AG20443 (cell line): ENCODE data around the gene CATSPER3.
"Not testable (repeated sequence)": the region's sequence is repeated elsewhere in the genome, so short reads cannot be mapped to it uniquely, and the experiment has no call there.

Experiments
- DNase-seq: peaks from one replicate; pipeline ENCODE4 v3.0.0; 2012; ENCODE audit warnings: low spot score, mixed read lengths

Gene CATSPER3

GRCh38 chr5:134975078-134975715 is 7.5 kb downstream of the CATSPER3 start:
- no peak for DNase-seq

DNA sequence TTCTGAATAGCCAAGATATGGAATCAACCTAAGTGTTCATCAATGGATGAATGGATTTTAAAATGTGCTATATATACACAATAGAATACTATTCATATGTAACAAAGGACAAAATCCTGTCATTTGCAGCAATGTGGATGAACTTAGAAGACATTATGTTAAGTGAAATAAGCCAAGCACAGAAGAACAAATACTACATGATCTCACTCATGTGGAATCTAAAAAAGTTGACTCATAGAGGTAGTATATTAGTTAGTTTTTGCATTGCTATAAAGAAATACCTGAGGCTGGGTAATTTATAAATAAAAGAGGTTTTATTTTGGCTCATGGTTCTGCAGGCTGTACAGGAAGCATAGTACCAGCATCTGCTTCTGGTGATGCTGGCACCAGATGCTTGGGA is 8.1 kb downstream of the CATSPER3 start:
- DNase-seq, result no peak

GRCh38 chr5:134976841-134977240 is 9.1 kb downstream of the CATSPER3 start:
- DNase-seq, result no peak

GRCh38 chr5:134979416-134979815 is 11.7 kb downstream of the CATSPER3 start:
- DNase-seq, result no peak

DNA sequence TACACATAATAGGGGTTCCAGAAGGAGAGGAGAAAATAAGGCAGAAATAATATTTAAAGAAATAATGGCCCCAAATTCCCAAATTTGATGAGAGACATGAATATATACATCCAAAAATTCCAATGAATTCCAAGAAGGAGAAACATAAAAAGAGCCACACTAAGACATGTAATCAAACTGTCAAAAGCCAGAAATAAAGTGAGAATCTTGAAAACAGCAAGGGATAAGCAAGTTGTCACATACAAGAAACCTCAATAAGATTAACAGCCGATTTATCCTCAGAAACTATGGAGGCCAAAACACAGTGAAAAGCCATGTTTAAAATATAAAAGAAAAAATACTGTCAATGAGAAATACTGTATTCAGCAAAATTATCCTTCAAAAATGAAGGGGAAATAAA is 14.5 kb downstream of the CATSPER3 start:
- no peak for DNase-seq

DNA sequence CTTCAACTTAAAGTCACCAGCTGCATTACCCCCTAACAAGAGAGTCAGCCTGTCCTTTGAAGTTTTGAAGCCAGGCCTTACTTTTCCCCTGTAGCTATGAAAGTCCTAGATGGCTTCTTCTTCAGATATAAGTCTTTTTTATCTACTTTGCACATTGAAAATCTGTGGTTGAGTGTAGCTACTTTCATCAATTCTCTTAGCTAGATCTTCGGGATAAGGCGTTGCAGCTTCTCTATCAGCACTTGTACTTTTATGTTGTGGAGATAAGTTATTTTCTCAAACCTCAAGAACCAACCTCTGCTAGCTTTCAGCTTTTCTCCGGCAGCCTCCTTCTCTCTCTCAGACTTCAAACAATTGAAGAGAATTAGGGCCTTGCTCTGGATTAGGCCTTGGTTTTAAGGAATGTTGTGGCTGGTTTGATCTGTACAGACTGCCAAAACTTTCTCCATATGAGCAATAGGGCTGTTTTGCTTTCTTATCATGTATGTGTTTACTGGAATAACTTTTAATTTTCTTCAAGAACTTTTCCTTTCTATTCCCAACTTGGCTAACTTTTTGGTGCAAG is 21.6 kb downstream of the CATSPER3 start:
- DNase-seq, result peak; percentile 12

DNA sequence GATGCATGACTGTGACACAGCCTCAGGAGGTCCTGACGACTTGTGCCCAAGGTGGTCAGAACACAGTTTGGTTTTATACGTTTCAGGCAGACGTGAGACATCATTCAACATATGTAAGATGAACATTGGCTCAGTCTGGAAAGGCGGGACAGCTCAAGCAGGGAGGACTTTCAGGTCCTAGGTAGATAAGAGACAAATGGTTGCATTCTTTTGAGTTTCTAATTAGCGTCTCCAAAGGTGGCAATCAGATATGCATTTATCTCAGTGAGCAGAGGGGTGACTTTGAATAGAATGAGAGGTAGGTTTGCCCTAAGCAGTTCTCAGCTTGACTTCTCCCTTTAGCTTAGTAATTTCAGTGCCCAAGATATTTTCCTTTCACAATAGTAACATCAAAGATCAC is 22.5 kb downstream of the CATSPER3 start:
- not testable (repeated sequence) for DNase-seq

DNA sequence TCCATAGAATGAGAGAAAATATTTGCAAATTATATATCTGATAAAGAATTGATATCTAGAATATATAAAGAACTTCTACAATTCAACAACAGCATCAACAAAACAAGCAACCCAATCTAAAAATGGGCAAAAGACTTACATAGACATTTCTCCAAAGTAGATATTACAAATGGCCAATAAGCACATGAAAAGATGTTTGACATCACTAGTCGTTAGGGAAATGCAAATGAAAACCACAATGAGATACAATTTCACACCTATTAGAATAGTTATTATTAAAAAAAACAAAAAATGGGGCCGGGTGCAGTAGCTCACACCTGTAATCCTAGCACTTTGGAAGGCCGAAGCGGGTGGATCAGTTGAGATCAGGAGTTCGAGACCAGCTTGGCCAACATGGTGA is 24.4 kb downstream of the CATSPER3 start:
- DNase-seq, result no peak

GRCh38 chr5:134993161-134993560 is 25.5 kb downstream of the CATSPER3 start:
- no peak for DNase-seq

- DNase-seq, result peak; percentile 6
Measured at GRCh38 chr5:134994560-134995156, 27.0 kb downstream of the CATSPER3 start.

- no peak for DNase-seq
Measured at GRCh38 chr5:134995850-134996402, 28.2 kb downstream of the CATSPER3 start.

DNA sequence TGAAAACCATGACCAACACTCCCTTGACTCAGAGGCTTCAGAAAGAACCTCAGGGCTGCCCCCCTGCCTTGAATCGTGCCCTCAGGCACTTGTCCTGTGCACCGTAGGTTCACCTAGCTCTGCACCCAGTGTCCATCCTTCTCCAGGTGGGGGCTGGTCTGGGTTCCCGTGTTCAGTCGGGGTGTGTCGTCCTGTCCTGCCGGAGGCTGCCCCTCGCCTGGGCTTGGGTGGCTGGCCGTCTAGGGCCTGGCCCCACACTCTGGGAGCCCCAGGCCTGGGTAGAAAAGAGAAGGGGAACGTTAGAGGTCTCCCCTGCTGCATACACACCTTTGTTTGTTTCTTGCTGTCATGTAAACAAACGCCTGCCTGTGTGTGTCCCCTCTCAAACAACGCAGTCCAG is 29.3 kb downstream of the CATSPER3 start:
- DNase-seq, result peak; percentile 9

DNA sequence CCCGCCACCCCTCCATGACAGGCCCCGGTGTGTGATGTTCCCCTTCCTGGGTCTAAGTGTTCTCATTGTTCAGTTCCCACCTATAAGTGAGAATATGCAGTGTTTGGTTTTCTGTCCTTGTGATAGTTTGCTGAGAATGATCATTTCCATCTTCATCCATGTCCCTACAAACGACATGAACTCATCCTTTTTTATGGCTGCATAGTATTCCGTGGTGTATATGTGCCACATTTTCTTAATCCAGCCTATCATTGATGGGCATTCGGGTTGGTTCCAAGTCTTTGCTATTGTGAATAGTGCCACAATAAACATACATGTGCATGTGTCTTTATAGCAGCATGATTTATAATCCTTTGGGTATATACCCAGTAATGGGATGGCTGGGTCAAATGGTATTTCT is 30.4 kb downstream of the CATSPER3 start:
- not testable (repeated sequence) for DNase-seq

DNA sequence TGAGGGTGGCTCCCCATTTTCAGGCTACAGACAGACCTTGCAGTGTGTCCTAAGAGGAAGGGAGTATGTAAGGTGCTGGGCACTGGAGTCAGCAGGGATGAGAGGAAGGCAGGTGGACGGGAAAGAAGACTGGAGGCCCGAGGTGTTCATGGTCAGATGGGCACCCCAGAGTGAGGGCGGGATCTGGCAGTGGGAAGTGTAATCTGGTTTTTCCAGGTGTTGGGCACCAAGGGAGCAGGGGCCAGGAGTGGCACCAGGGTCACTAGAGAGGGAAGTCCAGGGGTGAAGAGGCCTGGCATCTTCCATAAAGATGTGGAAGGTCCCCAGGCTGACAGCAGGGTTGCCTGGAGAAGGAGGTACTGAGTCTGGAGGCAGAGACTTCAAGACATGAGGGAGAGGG is 36.7 kb downstream of the CATSPER3 start:
- DNase-seq, result peak; percentile 7

DNA sequence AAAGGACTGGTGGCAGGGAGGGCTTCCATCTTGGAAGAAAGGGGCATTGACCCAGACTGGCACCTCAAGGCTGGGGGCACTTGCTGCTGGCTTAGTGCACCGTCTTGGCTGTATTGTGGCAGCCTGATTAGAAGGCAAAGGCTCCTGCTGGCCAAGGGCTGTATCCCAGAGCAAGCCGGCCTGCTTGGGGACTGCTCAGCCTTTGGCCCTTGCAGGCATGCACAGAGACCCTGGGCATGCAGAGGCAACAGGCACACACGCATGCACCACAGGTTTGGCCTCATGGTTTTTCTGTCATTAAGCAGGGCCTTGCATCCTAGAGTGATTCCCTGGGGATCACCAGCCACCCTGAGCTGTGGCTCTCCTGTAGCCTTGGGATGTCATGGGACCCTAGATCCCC is 37.4 kb downstream of the CATSPER3 start:
- peak; percentile 6 for DNase-seq

DNA sequence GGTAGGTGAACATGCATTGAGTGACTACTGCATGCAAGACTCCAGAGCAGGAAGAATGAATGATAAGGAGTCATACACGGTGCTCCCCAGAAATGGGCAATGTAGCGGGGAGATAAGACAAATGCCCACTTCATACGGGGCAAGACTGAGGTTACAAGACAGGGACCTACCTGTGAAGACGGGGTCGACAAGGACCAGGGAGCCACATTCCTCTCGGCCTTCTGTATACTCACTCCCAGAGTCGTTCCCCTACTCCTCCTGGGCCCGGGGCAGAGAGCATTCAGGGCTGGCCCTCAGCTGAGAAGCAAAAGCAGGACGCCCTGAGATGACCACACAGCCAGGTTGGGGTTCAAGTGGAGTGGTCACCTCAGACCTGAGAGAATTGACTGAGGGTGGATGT is 39.6 kb downstream of the CATSPER3 start:
- peak; percentile 2 for DNase-seq

- DNase-seq, result peak; percentile 4
Measured at GRCh38 chr5:135007749-135008363, 40.1 kb downstream of the CATSPER3 start.

DNA sequence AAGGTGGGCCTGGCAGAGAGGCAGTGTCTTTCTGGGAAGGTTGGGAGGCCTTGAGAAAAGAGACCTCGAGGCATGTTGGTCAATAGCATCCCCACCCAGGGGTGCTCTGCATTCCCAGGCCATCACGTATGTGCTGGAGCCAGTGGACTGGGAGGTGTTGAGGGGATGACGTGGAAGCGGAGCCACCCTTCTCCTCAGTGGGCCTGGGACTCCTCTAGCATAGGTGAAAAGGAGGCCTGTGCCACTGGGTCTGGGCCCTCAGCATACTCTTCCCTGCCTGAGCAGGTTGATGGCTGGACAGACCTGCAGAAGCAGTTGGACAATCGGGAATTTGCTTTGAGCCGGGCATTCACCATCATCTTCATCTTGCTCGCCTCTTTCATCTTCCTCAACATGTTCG is 40.8 kb downstream of the CATSPER3 start:
- DNase-seq, result peak; percentile 5

GRCh38 chr5:135008981-135009735 is 41.5 kb downstream of the CATSPER3 start:
- no peak for DNase-seq

DNA sequence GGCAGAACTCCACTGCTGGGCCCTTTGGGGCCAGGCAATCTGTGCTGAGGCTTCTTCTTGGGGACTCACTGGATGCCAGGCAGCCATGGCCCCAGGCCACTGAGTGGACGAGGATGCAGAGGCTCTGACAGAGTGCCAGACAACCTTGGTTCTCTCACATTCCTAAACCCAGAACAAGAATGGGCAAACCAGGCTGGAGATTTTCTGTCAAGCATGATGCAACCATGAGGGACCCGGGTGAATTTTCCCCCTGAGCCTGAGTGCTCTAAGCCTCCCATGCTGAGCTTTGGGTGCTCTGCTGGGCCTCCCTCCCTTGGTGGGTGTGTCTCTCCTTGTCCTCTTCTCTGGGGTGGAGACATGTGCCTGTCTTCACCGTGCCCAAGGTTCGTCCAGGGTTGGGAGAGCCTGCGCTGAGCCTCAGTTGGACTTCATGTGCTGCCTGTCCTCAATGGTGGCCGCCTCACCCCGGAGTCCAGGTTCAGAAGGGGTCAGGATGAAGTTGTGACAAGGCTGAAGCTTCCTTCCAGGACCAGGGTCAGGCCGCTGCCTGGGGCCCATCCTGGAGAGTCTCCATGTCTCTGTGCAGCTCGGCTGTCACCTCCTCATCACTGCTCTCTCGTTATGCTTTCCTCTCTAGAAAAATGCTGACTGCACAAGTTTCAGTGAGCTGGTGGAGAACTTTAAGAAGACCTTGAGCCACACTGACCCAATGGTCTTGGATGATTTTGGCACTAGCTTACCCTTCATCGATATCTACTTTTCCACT is 42.2 kb downstream of the CATSPER3 start:
- no peak for DNase-seq
